ENCODE results near the gene EYA4.

EYA4 gene

DNA sequence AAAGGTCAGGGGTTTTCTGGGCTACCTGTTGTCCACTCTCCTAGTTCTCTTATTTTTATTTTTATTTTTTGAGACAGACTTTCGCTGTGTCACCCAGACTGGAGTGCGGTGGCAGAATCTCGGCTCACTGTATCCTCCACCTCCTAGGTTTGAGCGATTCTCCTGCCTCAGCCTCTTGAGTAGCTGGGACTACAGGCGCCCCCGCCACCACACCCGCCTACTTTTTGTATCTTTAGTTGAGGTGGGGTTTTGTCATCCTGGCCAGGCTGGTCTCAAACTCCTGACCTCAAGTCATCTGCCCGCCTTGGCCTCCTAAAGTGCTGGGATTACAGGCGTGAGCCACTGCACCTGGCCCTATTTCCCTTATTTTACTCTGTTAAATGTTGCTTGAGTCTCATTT lies 149.0 kb downstream of the EYA4 start:
- H3K36me3 ChIP-seq (replicated peaks), result no peaks in the 10 kb centered on the region
- DNase-seq, result no peak

DNA sequence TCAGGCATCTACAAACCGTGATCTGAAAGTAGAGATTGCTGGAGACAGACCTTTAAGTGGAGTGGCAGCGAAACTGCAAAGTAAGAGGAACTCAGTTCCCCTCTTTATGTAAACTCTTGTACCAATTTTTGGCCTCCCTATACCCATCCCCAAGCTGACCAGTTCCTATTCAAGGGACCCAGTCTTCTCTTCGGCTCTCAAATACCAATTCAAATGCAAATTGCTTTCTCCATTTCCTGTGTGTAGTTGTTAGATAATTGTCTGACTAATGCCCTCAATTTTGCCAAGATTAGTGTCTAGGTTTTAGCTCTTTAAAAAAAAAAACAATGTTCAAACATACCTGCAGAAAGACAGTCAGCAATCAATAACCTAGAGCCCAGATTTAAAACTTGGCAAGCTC lies 150.9 kb downstream of the EYA4 start:
- H3K27ac ChIP-seq, result no peak overlapping the region
- no peak overlapping the region for H3K4me3 ChIP-seq (ENCODE audit: low read depth, low read length)
- H3K27me3 ChIP-seq (replicated peaks), result no peaks in the 10 kb centered on the region
- no peak for DNase-seq
- in situ Hi-C loops (cut with HindIII; ENCODE audit: low pct_ligation_motif_present, low sequenced_read_pairs), result no loop called here
- TF ChIP-seq, protein P1, sequence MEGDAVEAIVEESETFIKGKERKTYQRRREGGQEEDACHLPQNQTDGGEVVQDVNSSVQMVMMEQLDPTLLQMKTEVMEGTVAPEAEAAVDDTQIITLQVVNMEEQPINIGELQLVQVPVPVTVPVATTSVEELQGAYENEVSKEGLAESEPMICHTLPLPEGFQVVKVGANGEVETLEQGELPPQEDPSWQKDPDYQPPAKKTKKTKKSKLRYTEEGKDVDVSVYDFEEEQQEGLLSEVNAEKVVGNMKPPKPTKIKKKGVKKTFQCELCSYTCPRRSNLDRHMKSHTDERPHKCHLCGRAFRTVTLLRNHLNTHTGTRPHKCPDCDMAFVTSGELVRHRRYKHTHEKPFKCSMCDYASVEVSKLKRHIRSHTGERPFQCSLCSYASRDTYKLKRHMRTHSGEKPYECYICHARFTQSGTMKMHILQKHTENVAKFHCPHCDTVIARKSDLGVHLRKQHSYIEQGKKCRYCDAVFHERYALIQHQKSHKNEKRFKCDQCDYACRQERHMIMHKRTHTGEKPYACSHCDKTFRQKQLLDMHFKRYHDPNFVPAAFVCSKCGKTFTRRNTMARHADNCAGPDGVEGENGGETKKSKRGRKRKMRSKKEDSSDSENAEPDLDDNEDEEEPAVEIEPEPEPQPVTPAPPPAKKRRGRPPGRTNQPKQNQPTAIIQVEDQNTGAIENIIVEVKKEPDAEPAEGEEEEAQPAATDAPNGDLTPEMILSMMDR (IDR thresholded peaks at IDR 0.05; ENCODE audit: low read depth, low read length, missing control alignments), result no peak
- H3K36me3 ChIP-seq (replicated peaks), result no peaks in the 10 kb centered on the region

More for the DNA sequence above, 149.0 kb downstream of the EYA4 start:
- H3K4me3 ChIP-seq (ENCODE audit: low read depth, low read length), result no peak overlapping the region
- no peak overlapping the region for H3K27ac ChIP-seq
- TF ChIP-seq, protein P1 (IDR thresholded peaks at IDR 0.05; ENCODE audit: low read depth, low read length, missing control alignments), result no peak
- in situ Hi-C loops (cut with HindIII; ENCODE audit: low pct_ligation_motif_present, low sequenced_read_pairs), result no loop called here
- H3K27me3 ChIP-seq (replicated peaks), result no peaks in the 10 kb centered on the region

DNA sequence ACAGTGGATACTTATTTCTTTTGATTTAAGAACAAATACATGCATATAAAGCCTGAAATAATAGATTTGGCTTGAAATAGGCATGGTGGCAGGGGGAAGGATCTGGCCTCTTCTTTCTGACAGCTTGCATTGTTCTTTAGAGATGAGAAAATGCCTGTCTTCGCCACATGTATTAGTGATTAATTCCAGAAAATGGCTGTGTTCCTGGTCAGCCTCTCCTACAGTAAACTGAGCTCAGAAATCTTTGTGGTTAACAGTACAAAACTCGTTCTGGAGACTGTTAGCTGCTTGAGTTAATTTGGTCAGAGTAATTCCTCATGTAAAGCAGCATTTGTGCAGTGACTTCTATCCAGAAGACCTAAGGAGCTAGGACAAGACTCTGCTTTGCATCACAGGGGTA lies 151.5 kb downstream of the EYA4 start:
- Histone ChIP-seq H3K27me3 (replicated peaks) (no peaks in the 10 kb centered on the region), H3K27ac (no peak overlapping the region), H3K4me3 (ENCODE audit: low read depth, low read length) (no peak overlapping the region), H3K36me3 (replicated peaks) (no peaks in the 10 kb centered on the region)
- no peak for DNase-seq
- in situ Hi-C loops (cut with HindIII; ENCODE audit: low pct_ligation_motif_present, low sequenced_read_pairs), result no loop called here
- TF ChIP-seq, protein P1 (IDR thresholded peaks at IDR 0.05; ENCODE audit: low read depth, low read length, missing control alignments), result no peak

DNA sequence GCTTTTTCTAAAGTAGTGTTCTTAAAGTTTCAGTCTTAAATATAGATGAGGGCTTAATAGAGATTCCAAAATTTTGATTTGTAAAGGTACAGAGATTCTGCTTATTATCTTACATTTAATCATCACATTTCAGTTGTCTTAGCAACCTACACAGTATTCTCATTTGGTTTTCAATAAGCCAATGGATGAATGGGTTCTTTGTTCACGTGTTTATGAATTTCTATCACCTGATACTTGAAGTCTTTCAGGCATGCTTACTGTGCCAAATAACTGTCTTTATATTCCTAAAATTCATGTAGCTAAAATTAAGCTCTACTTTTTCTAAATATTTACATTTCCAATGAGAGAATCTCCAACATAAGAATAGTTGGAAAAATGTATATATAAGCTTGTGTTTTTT lies 152.7 kb downstream of the EYA4 start:
- H3K27me3 ChIP-seq (replicated peaks), result no peaks in the 10 kb centered on the region
- no peaks in the 10 kb centered on the region for H3K36me3 ChIP-seq (replicated peaks)
- no peak overlapping the region for H3K4me3 ChIP-seq (ENCODE audit: low read depth, low read length)
- in situ Hi-C loops (cut with HindIII; ENCODE audit: low pct_ligation_motif_present, low sequenced_read_pairs), result no loop called here
- DNase-seq, result no peak
- TF ChIP-seq, protein P1 (IDR thresholded peaks at IDR 0.05; ENCODE audit: low read depth, low read length, missing control alignments), result no peak
- no peak overlapping the region for H3K27ac ChIP-seq

DNA sequence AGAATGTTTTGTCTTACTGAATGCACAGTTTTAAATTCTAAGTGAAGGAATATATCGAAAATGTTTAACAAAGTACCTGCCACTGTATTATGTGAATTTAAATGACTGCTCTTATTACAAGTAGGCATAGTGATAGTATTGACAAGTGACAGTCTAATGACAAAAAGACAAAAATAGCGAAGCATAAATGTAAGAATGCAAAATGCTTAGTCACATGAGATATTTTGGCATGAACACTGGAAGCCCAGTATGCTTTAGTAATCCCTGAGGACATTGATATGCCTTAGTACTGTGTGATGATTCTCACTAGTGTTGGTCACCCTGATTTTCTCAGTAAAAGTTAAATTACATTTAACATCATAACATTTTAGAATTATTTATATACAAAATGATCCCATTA lies 153.5 kb downstream of the EYA4 start:
- in situ Hi-C loops (cut with HindIII; ENCODE audit: low pct_ligation_motif_present, low sequenced_read_pairs), result no loop called here
- Histone ChIP-seq H3K36me3 (replicated peaks) (no peaks in the 10 kb centered on the region), H3K27ac (no peak overlapping the region), H3K4me3 (ENCODE audit: low read depth, low read length) (no peak overlapping the region), H3K27me3 (replicated peaks) (no peaks in the 10 kb centered on the region)
- TF ChIP-seq, protein P1 (IDR thresholded peaks at IDR 0.05; ENCODE audit: low read depth, low read length, missing control alignments), result no peak
- no peak for DNase-seq

DNA sequence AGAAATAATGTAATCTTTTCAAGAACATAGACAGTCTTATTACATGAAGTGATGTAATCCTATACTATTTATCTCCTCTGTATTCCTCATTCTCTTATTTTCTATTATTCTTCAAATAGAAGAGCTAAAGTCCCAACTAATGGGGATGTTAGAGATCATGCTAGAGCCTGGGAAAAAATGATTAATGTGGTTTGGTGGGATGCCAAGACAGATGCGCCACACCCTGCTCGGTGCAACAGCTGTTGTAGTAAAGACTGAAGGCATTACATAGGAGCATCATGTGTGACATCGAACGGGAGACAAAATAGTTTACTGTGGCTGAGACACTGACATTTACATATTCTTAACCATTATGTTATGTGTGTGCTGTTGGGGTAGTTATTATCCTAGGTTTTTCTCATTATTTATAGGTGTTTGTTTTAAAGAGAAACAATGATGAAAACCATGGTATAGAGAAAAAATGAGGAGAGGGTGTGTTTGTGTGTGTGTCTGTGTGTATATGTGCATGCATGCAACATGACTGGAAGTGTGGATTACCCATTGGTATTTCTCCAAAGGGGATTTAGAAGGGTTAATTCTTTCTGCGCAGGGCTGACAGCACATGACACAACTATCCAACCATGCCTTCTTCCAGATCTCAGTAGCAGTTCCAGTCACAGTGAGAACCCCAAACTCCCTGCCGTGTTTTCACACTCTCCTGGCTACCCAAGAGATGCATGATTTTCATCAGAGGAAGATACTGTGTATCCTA lies 155.3 kb downstream of the EYA4 start:
- H3K4me3 ChIP-seq (ENCODE audit: low read depth, low read length), result no peak overlapping the region
- no peaks in the 10 kb centered on the region for H3K36me3 ChIP-seq (replicated peaks)
- TF ChIP-seq, protein P1 (IDR thresholded peaks at IDR 0.05; ENCODE audit: low read depth, low read length, missing control alignments), result no peak
- no peak overlapping the region for H3K27ac ChIP-seq
- DNase-seq, result peak; percentile 25
- in situ Hi-C loops (cut with HindIII; ENCODE audit: low pct_ligation_motif_present, low sequenced_read_pairs), result no loop called here
- no peaks in the 10 kb centered on the region for H3K27me3 ChIP-seq (replicated peaks)
